ENCODE data around the gene ZNF587.
"Not testable (repeated sequence)": the region's sequence is repeated elsewhere in the genome, so short reads cannot be mapped to it uniquely, and the experiment has no call there.

Gene ZNF587

DNA sequence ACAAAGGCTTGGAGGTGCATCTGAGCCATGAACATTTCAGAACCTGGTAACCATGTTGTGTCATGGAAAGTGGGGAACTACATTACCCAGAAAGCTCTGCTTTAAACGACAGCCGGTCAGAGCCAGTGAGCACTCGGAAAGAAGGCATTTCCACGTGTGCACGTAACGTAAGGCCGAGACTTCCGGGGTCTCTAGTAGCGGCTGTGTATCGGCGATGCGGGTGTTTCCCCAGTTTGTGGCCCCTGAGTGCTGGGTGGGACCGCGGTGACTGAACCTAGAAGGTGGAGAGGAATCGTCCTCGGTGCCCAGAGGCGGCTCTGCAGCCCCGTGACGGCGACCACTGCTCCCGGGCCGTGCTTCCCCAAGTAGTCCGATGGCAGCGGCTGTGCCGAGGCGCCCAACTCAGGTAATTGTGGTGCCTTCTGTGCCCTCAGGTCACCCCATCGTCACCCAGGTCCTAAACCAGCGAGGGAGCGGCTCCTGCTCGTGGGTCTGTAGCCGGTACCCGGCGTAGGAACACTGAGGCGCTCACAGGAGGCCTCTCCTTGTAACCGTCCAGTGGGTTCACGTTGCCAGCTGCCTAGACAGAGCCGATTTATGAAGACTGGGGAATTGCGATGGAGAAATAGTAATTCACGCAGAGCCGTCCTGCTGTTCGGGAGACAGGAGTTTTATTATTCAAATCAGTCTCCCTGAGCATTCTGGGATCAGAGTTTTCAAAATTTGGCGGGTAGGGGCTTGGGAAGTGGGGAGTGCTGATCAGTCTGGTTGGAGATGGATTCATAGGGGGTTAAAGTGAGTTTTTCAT, at the start of gene ZNF587:
Gene ZNF587 (plus strand): TSS at position 194 of the 808 bp plus-strand sequence. CDS start 180 bp downstream, at position 374.
- Mint-ChIP-seq H3K36me3 (ENCODE audit: insufficient read depth) (peaks cover 25% of the 10 kb centered on the region), H3K27ac (ENCODE audit: low read depth) (peak within 1 kb of the TSS; percentile 97), H3K4me3 (peak within 1 kb of the TSS; percentile 95), H3K4me1 (peaks cover 32% of the 10 kb centered on the region)
- not testable (repeated sequence) for H3K27me3 Mint-ChIP-seq, H3K9me3 Mint-ChIP-seq
- ATAC-seq (replicated peaks; ENCODE audit: extremely low read depth, poor library complexity, severe bottlenecking) (peak; percentile 100), DNase-seq (ENCODE audit: low spot score in 2 of 2) (peak; percentile 59 to 81)

DNA sequence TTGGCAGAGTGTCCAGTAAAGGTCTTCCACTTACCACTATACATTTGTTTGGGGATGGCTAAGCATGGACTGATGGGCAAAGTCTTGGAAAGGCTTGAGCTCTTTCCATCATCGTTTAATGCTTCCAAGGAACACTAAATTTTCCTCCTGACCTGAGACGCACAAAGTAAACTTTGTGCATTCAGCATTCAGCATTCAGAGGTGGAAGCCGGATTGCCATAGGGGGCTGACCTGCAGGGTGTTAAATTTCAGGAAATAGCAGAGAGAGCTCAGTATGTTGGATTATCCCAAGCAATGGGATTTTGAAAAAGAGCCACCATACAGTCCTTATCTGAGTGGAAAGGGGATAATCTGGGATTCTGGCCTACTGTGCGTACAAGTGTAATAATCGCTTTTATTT, 49.0 kb upstream of the ZNF587 start:
- ATAC-seq (replicated peaks; ENCODE audit: extremely low read depth, poor library complexity, severe bottlenecking) (no peak), DNase-seq (ENCODE audit: low spot score in 2 of 2) (no peak)
- H3K36me3 Mint-ChIP-seq (ENCODE audit: insufficient read depth) = peaks cover 20% of the 10 kb centered on the region
- no peaks in the 10 kb centered on the region for H3K9me3 Mint-ChIP-seq
- no peak overlapping the region for H3K4me3 Mint-ChIP-seq
- peaks cover 27% of the 10 kb centered on the region for H3K4me1 Mint-ChIP-seq
- no peak overlapping the region for H3K27ac Mint-ChIP-seq (ENCODE audit: low read depth)
- H3K27me3 Mint-ChIP-seq = no peaks in the 10 kb centered on the region

DNA sequence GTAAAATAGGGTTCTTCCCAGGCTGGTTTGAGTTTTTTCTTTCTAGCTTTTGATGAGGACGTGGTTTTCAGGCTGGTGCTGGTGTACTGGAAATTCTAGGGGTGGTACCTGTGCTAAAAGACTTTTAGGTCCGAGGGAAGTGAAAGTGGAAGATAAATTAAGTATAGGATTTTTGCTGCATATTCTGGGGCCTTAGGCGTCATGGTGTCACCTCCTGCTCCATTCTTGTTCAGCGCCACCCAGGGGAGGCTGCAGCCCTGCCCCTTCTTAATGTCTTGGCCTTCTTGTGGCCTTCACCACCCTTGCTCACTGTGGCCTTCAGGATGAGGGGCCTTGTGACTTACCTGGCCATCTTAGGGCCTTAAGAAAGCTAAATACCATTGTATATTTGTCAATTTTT, 47.4 kb upstream of the ZNF587 start:
- Mint-ChIP-seq H3K27me3 (no peaks in the 10 kb centered on the region), H3K4me1 (peaks cover 27% of the 10 kb centered on the region), H3K4me3 (no peak overlapping the region), H3K36me3 (ENCODE audit: insufficient read depth) (peaks cover 22% of the 10 kb centered on the region), H3K9me3 (no peaks in the 10 kb centered on the region), H3K27ac (ENCODE audit: low read depth) (no peak overlapping the region)
- ATAC-seq (replicated peaks; ENCODE audit: extremely low read depth, poor library complexity, severe bottlenecking) (no peak), DNase-seq (ENCODE audit: low spot score in 2 of 2) (no peak)

DNA sequence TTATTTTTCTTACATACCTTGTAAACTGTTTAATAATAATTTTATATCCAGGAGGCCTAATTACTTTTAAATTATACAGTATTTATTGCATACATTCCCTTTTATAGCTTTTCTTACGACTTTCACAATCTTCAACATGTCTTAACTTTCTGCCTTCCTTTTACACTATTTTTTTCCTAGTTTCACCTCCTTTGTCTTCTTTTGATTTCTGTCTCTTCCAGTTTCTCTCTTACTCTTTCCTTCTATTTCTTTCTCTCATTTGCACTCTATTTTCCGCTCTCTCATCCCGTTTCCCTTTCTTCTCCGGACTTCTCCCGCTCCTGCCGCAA, 46.4 kb upstream of the ZNF587 start:
- ATAC-seq (replicated peaks; ENCODE audit: extremely low read depth, poor library complexity, severe bottlenecking) (no peak), DNase-seq (ENCODE audit: low spot score in 2 of 2) (no peak)
- H3K4me3 Mint-ChIP-seq = peak overlapping the region; percentile 63
- H3K27me3 Mint-ChIP-seq = no peaks in the 10 kb centered on the region
- peaks cover 27% of the 10 kb centered on the region for H3K36me3 Mint-ChIP-seq (ENCODE audit: insufficient read depth)
- H3K27ac Mint-ChIP-seq (ENCODE audit: low read depth) = peak overlapping the region; percentile 69
- H3K4me1 Mint-ChIP-seq = peaks cover 32% of the 10 kb centered on the region
- H3K9me3 Mint-ChIP-seq = no peaks in the 10 kb centered on the region

DNA sequence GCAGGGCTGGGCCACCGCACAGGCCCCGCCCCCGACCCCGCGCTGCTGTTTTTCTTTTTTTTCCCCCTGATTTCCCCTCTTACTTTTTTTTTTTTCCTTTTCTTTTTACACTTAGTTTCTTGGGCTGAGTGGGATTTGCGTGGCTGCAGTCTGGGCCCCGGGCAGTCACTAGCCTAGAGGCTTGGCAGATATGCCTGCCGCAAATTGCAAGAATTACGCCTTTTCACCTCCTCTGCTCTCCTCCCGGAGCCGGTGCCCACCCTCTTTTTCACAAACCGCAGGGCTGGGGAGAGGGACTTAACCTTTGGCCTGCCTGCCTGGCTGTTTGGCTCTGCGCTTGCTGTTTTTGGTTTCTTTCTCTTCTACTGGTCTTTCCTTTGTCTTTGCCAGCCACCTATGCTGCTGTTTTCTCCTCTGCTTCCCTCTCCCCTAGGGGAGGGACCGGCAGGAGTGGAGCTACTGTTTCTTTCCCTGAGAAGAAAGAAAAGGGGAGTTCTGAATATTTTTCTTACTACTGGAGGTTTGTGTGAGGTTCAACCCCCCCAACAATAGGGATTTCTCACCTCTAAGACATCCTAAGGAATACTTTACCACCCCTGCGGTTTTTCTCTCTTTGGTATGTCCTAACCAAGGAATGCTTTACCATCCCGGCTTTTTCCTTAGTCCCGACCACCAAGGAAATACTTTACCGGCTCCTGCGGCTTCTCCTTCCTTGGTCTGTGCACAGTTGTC, 45.9 kb upstream of the ZNF587 start:
- no peak for ATAC-seq (replicated peaks; ENCODE audit: extremely low read depth, poor library complexity, severe bottlenecking)

DNA sequence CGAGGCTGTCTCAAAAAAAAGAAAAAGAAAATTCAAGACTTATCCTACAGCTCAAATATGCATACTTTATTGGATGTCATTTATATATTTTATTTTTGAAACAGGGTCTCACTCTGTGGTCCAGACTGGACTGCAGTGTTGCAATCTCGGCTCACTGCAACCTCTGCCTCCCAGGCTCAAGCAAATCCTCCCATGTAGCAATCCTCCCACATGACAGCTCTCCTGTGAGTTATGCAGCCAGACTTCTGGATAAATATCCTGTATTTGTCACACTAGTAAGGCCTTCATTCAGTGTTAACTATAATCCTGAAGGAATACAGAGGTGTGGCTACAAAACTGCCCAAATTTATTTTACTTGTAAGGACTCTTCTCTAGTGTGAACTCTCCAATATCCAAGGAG, 42.1 kb upstream of the ZNF587 start:
- ATAC-seq (replicated peaks; ENCODE audit: extremely low read depth, poor library complexity, severe bottlenecking) (no peak), DNase-seq (ENCODE audit: low spot score in 2 of 2) (no peak)
- Mint-ChIP-seq H3K9me3 (no peaks in the 10 kb centered on the region), H3K27me3 (no peaks in the 10 kb centered on the region), H3K36me3 (ENCODE audit: insufficient read depth) (peaks cover 32% of the 10 kb centered on the region), H3K27ac (ENCODE audit: low read depth) (no peak overlapping the region), H3K4me3 (no peak overlapping the region), H3K4me1 (peaks cover 40% of the 10 kb centered on the region)

More for the DNA sequence above, 45.9 kb upstream of the ZNF587 start:
- Mint-ChIP-seq H3K27ac (ENCODE audit: low read depth) (peak overlapping the region; percentile 69), H3K4me3 (peak overlapping the region; percentile 63), H3K27me3 (no peaks in the 10 kb centered on the region), H3K4me1 (peaks cover 36% of the 10 kb centered on the region), H3K36me3 (ENCODE audit: insufficient read depth) (peaks cover 27% of the 10 kb centered on the region), H3K9me3 (no peaks in the 10 kb centered on the region)
- no peak for DNase-seq (ENCODE audit: low spot score in 2 of 2)

DNA sequence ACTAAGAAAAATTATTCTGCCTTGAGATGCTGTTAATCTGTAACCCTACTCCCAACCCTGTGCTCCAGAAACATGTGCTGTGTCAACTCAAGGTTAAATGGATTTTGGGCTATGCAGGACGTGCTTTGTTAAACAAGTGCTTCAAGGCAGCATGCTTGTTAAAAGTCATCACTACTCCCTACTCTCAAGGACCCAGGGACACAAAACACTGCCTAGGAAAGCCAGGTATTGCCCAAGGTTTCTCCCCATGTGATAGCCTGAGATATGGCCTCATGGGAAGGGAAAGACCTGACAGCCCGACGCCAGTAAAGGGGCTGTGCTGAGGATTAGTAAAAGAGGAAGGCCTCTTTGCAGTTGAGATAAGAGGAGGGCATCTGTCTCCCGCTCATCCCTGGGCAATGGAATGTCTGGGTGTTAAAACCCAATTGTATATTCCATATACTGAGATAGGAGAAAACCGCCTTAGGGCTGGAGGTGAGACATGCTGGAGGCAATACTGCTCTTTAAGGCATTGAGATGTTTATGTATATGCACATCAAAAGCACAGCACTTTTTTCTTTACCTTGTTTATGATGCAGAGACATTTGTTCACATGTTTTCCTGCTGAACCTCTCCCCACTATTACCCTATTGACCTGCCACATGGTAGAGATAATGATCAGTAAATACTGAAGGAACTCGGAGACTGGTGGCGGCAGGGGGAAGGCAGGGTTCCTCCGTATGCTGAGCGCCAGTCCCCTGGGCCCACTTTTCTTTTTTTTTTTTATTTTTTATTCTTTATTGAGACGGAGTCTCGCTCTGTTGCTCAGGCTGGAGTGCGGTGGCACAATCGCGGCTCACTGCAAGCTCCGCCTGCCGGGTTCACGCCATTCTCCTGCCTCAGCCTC, 39.0 kb upstream of the ZNF587 start:
- not testable (repeated sequence) for DNase-seq (ENCODE audit: low spot score in 2 of 2); H3K9me3 Mint-ChIP-seq; H3K27me3 Mint-ChIP-seq; H3K4me3 Mint-ChIP-seq; ATAC-seq (replicated peaks; ENCODE audit: extremely low read depth, poor library complexity, severe bottlenecking)
- Mint-ChIP-seq H3K4me1 (peaks cover 57% of the 10 kb centered on the region), H3K36me3 (ENCODE audit: insufficient read depth) (peaks cover 39% of the 10 kb centered on the region), H3K27ac (ENCODE audit: low read depth) (peak overlapping the region; percentile 44)

DNA sequence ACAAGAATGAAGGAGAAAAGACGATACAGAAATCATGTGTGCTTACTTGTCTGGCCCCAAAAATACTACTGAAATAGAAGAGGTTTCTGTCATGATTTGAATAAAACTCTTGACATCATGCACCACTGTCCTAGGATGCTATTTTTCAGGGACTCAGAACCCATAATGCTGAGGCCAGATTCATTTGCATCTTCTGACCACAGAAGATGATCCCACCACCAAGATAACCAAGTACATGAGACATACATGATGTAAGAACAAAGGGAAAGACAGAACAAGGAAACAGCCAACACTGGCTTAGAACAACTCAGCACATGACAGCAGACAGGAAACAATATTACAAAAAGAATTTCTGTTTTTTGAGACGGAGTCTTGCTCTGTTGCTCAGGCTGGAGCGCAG, 37.4 kb upstream of the ZNF587 start:
- ATAC-seq (replicated peaks; ENCODE audit: extremely low read depth, poor library complexity, severe bottlenecking) (no peak), DNase-seq (ENCODE audit: low spot score in 2 of 2) (no peak)
- Mint-ChIP-seq H3K4me3 (peak overlapping the region; percentile 26), H3K4me1 (peaks cover 62% of the 10 kb centered on the region), H3K27me3 (no peaks in the 10 kb centered on the region), H3K27ac (ENCODE audit: low read depth) (no peak overlapping the region), H3K36me3 (ENCODE audit: insufficient read depth) (peaks cover 31% of the 10 kb centered on the region), H3K9me3 (no peaks in the 10 kb centered on the region)

DNA sequence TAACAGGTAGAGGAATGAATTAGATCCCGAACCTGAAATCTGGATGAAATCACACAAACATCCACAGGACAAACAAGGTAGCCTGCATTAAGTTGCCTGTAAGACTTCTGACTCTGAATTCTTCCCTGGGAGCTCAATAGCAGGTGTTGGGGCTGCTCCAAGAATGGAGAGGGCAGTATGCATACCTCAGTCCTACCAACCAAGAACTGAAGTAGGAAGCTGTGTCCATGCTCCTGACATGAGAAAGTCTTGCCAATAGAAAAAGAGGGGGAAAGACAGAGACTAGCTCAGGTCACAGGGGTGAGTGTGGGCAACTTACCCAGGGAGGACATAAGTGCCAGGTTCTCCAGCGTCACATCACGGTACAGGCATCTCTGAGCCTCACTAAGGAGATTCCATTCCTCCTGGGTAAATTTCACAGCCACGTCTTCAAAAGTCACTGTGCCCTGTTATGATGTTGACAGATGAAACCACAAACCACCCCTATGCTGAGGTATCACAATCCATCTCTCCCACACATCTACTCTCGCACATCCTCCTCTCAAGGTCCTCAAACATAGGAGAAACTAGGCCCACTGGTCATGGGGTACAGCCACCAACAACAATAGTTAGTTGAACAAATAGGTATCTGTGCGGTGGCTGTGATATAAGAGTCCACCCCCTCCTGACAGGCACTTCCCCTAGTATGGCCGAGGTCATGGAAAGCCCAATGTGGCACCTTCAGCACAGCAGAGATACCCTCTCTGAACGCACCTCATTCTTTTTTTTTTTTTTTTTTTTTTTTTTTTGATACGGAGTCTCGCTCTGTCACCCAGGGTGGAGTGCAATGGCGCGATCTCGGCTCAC, 36.5 kb upstream of the ZNF587 start:
- not testable (repeated sequence) for H3K9me3 Mint-ChIP-seq; ATAC-seq (replicated peaks; ENCODE audit: extremely low read depth, poor library complexity, severe bottlenecking); DNase-seq (ENCODE audit: low spot score in 2 of 2); H3K27me3 Mint-ChIP-seq
- H3K36me3 Mint-ChIP-seq (ENCODE audit: insufficient read depth) = peaks cover 27% of the 10 kb centered on the region
- peaks cover 57% of the 10 kb centered on the region for H3K4me1 Mint-ChIP-seq
- H3K27ac Mint-ChIP-seq (ENCODE audit: low read depth) = peak overlapping the region; percentile 4
- peak overlapping the region; percentile 97 for H3K4me3 Mint-ChIP-seq

DNA sequence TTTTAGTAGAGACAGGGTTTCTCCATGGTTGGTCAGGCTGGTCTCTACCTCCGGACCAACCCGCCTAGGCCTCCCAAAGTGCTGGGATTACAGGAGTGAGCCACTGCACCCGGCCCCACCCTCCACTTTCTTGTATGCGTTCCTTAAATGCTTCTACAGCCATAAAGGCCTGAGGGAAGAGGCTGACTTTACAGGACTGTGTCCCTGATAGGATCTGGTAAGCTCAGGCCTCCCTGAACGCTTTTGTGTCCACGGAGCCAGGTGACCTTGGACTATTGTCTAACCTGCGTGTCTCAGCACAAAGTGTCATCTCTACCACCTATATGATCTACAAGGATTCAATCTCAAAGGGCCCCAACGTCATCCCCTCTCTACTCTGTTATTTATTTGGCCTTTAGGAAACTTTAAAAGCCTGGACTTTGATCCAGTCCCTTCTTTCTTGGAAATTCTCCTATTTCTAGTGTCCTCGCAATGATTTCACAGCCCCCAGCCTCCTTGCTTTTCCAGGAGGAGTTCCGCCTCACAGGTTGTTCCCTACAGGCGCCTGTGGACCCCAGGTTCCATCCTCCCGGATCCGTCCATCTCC, 35.6 kb upstream of the ZNF587 start:
- no peaks in the 10 kb centered on the region for H3K9me3 Mint-ChIP-seq
- H3K36me3 Mint-ChIP-seq (ENCODE audit: insufficient read depth) = peaks cover 27% of the 10 kb centered on the region
- no peak for DNase-seq (ENCODE audit: low spot score in 2 of 2)
- H3K27me3 Mint-ChIP-seq = no peaks in the 10 kb centered on the region
- H3K4me3 Mint-ChIP-seq = peak overlapping the region; percentile 97
- ATAC-seq (replicated peaks; ENCODE audit: extremely low read depth, poor library complexity, severe bottlenecking) = no peak
- H3K27ac Mint-ChIP-seq (ENCODE audit: low read depth) = peak overlapping the region; percentile 97
- H3K4me1 Mint-ChIP-seq = peaks cover 53% of the 10 kb centered on the region

DNA sequence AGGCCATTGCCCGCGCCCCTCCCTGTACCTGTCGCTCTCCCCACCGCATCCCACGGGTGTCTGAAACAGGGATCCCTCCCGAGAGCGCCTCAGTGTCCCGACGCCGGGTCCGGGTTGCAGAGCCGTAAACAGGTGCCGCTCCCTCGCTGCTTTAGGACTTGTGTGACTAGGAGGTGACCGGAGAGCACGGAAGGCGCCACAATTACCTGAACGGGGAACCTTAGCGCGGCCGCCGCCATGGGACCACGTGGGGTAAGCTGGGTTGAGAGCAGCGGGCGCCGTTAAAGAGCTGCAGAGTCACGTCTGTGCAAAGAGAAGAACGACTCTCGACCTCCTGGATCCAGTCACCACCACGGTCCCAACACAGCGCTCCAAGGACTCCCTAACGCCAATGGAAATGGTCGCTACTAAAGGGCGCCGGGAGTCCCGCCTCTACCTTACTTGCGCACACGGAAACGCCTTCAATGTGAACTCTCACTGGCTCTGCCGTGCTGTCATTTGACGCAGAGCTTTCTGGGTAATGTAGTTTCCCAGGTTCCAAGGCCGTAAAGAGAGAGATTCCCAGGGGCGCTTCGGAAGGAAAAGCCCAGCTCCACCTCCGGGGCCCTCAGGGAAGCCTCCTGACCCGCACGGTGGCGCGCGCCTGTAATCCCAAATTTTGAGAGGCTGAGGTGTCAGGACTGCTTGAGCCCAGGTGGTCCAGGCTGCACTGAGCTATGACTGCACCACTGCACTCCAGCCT, 35.0 kb upstream of the ZNF587 start, which contains the start of gene ZNF552:
Gene ZNF552 (minus strand): TSS at position 409 of the 742 bp plus-strand sequence. CDS start 170 bp downstream, at position 239.
- Mint-ChIP-seq H3K27ac (ENCODE audit: low read depth) (peak within 1 kb of the TSS; percentile 97), H3K4me1 (peaks cover 56% of the 10 kb centered on the region), H3K27me3 (no peaks in the 10 kb centered on the region), H3K36me3 (ENCODE audit: insufficient read depth) (peaks cover 28% of the 10 kb centered on the region), H3K4me3 (peak within 1 kb of the TSS; percentile 97), H3K9me3 (no peaks in the 10 kb centered on the region)
- DNase-seq (ENCODE audit: low spot score in 2 of 2) (peak; percentile 47 to 49), ATAC-seq (replicated peaks; ENCODE audit: extremely low read depth, poor library complexity, severe bottlenecking) (peak; percentile 81)
